DND-41 (cell line): ENCODE results near the gene ZNF462.

ENCODE experiments used
- EZH2 ChIP-seq: IDR thresholded peaks from 3 replicates; pipeline ENCODE4 v1.6.1; 2012; ENCODE audit warnings: borderline replicate concordance, low read depth, mild to moderate bottlenecking, moderate library complexity, low read length, inconsistent platforms; ENCODE audit not compliant: severe bottlenecking
- TF ChIP-seq, protein P1 (sequence below): IDR thresholded peaks from 2 replicates; pipeline ENCODE4 v1.5.1; 2012; ENCODE audit warnings: borderline replicate concordance, low read length, moderate library complexity, mild to moderate bottlenecking; ENCODE audit not compliant: poor library complexity, severe bottlenecking; ENCODE audit errors: extremely low read depth

DNA sequence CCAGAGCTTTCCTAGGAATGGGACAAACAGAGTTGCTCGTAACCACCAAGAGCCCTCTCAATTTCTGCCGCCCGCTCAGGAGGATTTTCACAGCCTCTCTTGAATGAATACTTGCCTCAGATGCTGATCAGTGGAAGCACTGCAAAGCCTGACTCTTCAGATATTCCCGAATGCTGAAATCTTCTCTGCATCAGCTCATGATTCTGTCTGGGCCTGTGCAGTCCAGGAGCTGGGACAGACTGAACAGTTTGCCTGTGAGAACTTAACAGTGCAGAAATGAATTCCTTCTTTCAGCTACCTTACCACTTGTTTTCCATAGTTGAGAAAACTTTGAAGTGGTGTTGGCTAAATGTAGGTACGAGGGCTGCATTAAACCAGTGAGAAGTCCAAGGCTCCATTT, 17.1 kb downstream of the ZNF462 start:
- TF ChIP-seq EZH2 = no peak
- TF ChIP-seq, protein P1, sequence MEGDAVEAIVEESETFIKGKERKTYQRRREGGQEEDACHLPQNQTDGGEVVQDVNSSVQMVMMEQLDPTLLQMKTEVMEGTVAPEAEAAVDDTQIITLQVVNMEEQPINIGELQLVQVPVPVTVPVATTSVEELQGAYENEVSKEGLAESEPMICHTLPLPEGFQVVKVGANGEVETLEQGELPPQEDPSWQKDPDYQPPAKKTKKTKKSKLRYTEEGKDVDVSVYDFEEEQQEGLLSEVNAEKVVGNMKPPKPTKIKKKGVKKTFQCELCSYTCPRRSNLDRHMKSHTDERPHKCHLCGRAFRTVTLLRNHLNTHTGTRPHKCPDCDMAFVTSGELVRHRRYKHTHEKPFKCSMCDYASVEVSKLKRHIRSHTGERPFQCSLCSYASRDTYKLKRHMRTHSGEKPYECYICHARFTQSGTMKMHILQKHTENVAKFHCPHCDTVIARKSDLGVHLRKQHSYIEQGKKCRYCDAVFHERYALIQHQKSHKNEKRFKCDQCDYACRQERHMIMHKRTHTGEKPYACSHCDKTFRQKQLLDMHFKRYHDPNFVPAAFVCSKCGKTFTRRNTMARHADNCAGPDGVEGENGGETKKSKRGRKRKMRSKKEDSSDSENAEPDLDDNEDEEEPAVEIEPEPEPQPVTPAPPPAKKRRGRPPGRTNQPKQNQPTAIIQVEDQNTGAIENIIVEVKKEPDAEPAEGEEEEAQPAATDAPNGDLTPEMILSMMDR = no peak
